Brain microvascular endothelial cell (primary cell): ENCODE measurements around the gene CBX8.

ENCODE experiments used
- DNase-seq: peaks from one replicate; pipeline ENCODE4 v3.0.0-alpha.2; 2020
- H3K27ac ChIP-seq: fragments of 250-450 bp; sonication (Bioruptor Pico); 2 replicates; pipeline ENCODE4 v1.5.1; 2020; ENCODE audit warnings: mild to moderate bottlenecking, moderate library complexity
- H3K27me3 ChIP-seq: fragments of 250-450 bp; sonication (Bioruptor Pico); replicated peaks from 2 replicates; pipeline ENCODE4 v1.5.1; 2020; ENCODE audit warnings: mild to moderate bottlenecking
- H3K36me3 ChIP-seq: fragments of 250-450 bp; sonication (Bioruptor Pico); replicated peaks from 2 replicates; pipeline ENCODE4 v1.5.1; 2020; ENCODE audit warnings: mild to moderate bottlenecking
- H3K4me3 ChIP-seq: 2 replicates; pipeline ENCODE4 v1.5.1; 2011; ENCODE audit warnings: low read depth, mild to moderate bottlenecking, control low read depth, low read length, moderate library complexity
- CTCF ChIP-seq: IDR thresholded peaks from 2 replicates; pipeline ENCODE4 v1.5.1; 2011; ENCODE audit warnings: low read depth, mild to moderate bottlenecking, moderate library complexity, low read length, control low read depth, inconsistent platforms; ENCODE audit errors: missing control alignments
- in situ Hi-C: cut with HindIII; loops from 2 replicates; pipeline ENCODE4 v1.10.0; 2017; ENCODE audit warnings: low sequenced_read_pairs, low pct_ligation_motif_present

The CBX8 gene

GRCh38 chr17:79813297-79814126 is 16.6 kb upstream of the CBX8 start:
- peaks cover 59% of the 10 kb centered on the region for H3K27me3 ChIP-seq
- H3K27ac ChIP-seq = no peak overlapping the region
- no peaks in the 10 kb centered on the region for H3K36me3 ChIP-seq
- TF ChIP-seq CTCF = no peak
- H3K4me3 ChIP-seq = peak overlapping the region; percentile 42
- no peak for DNase-seq
- in situ Hi-C loops = no loop called here

- no peak for TF ChIP-seq CTCF
- H3K36me3 ChIP-seq = no peaks in the 10 kb centered on the region
- in situ Hi-C loops = no loop called here
- H3K4me3 ChIP-seq = peak overlapping the region; percentile 42
- no peak overlapping the region for H3K27ac ChIP-seq
- H3K27me3 ChIP-seq = peaks cover 67% of the 10 kb centered on the region
- no peak for DNase-seq
Observed at GRCh38 chr17:79812353-79813258, 15.7 kb upstream of the CBX8 start.

- Histone ChIP-seq H3K27me3 (peaks cover 74% of the 10 kb centered on the region), H3K27ac (no peak overlapping the region)
Observed at GRCh38 chr17:79811868-79812352, 15.0 kb upstream of the CBX8 start.

GRCh38 chr17:79811011-79811867 is 14.4 kb upstream of the CBX8 start:
- Histone ChIP-seq H3K36me3 (no peaks in the 10 kb centered on the region), H3K27ac (no peak overlapping the region), H3K27me3 (peaks cover 78% of the 10 kb centered on the region), H3K4me3 (no peak overlapping the region)
- no peak for DNase-seq
- in situ Hi-C loops = no loop called here
- peak; percentile 58 for TF ChIP-seq CTCF

More at GRCh38 chr17:79811868-79812352, 15.0 kb upstream of the CBX8 start:
- Histone ChIP-seq H3K4me3 (no peak overlapping the region), H3K36me3 (no peaks in the 10 kb centered on the region)
- TF ChIP-seq CTCF = no peak
- in situ Hi-C loops = no loop called here
- no peak for DNase-seq
